ENCODE data around the gene APBA1.

The APBA1 gene

GRCh38 chr9:69391946-69392345 lies 280.2 kb downstream of the APBA1 start:
- H3K27me3 Mint-ChIP-seq = peaks cover 17% of the 10 kb centered on the region
- H3K4me1 Mint-ChIP-seq = no peaks in the 10 kb centered on the region
- DNase-seq = no peak
- H3K9me3 Mint-ChIP-seq = no peaks in the 10 kb centered on the region
- no peaks in the 10 kb centered on the region for H3K36me3 Mint-ChIP-seq
- no peak overlapping the region for H3K27ac Mint-ChIP-seq
- no peak overlapping the region for H3K4me3 Mint-ChIP-seq
- CTCF ChIA-PET = no interaction called here

GRCh38 chr9:69391487-69391886 lies 280.7 kb downstream of the APBA1 start:
- H3K36me3 Mint-ChIP-seq = no peaks in the 10 kb centered on the region
- no peaks in the 10 kb centered on the region for H3K4me1 Mint-ChIP-seq
- H3K4me3 Mint-ChIP-seq = no peak overlapping the region
- DNase-seq = no peak
- H3K27me3 Mint-ChIP-seq = peaks cover 17% of the 10 kb centered on the region
- CTCF ChIA-PET = interaction anchor here (1.0 kb wide), 1 partner anchor 30 kb away, joined by 3 read pairs; no protein-coding TSS in a partner anchor
- no peak overlapping the region for H3K27ac Mint-ChIP-seq
- no peaks in the 10 kb centered on the region for H3K9me3 Mint-ChIP-seq

GRCh38 chr9:69389437-69389995 lies 282.7 kb downstream of the APBA1 start:
- no peaks in the 10 kb centered on the region for H3K4me1 Mint-ChIP-seq
- H3K4me3 Mint-ChIP-seq = no peak overlapping the region
- CTCF ChIA-PET = no interaction called here
- no peak overlapping the region for H3K27ac Mint-ChIP-seq
- H3K27me3 Mint-ChIP-seq = peaks cover 21% of the 10 kb centered on the region
- no peaks in the 10 kb centered on the region for H3K36me3 Mint-ChIP-seq
- DNase-seq = no peak
- no peaks in the 10 kb centered on the region for H3K9me3 Mint-ChIP-seq

GRCh38 chr9:69388596-69388995 lies 283.6 kb downstream of the APBA1 start:
- H3K4me1 Mint-ChIP-seq = no peaks in the 10 kb centered on the region
- DNase-seq = no peak

GRCh38 chr9:69386651-69387050 lies 285.5 kb downstream of the APBA1 start:
- Mint-ChIP-seq H3K4me3 (no peak overlapping the region), H3K27ac (no peak overlapping the region), H3K4me1 (no peaks in the 10 kb centered on the region), H3K27me3 (peaks cover 17% of the 10 kb centered on the region), H3K36me3 (no peaks in the 10 kb centered on the region), H3K9me3 (no peaks in the 10 kb centered on the region)
- no peak for DNase-seq
- CTCF ChIA-PET = interaction anchor here (0.7 kb wide), 1 partner anchor 14 kb away, joined by 3 read pairs; no protein-coding TSS in a partner anchor

More at GRCh38 chr9:69388596-69388995, 283.6 kb downstream of the APBA1 start:
- Mint-ChIP-seq H3K9me3 (no peaks in the 10 kb centered on the region), H3K27ac (no peak overlapping the region), H3K27me3 (peaks cover 21% of the 10 kb centered on the region), H3K4me3 (no peak overlapping the region), H3K36me3 (no peaks in the 10 kb centered on the region)
- CTCF ChIA-PET = no interaction called here

- H3K27me3 Mint-ChIP-seq = peaks cover 17% of the 10 kb centered on the region
- H3K4me1 Mint-ChIP-seq = no peaks in the 10 kb centered on the region
- CTCF ChIA-PET = interaction anchor here (0.6 to 0.7 kb wide), 2 partner anchors 15 to 601 kb away, joined by 3 read pairs; no protein-coding TSS in a partner anchor
- no peaks in the 10 kb centered on the region for H3K9me3 Mint-ChIP-seq
- H3K27ac Mint-ChIP-seq = no peak overlapping the region
- DNase-seq = no peak
- no peaks in the 10 kb centered on the region for H3K36me3 Mint-ChIP-seq
- no peak overlapping the region for H3K4me3 Mint-ChIP-seq
Measured at GRCh38 chr9:69385581-69386033, 286.6 kb downstream of the APBA1 start.

GRCh38 chr9:69382135-69382534 lies 290.0 kb downstream of the APBA1 start:
- H3K4me3 Mint-ChIP-seq = no peak overlapping the region
- DNase-seq = no peak
- no peaks in the 10 kb centered on the region for H3K36me3 Mint-ChIP-seq
- no peak overlapping the region for H3K27ac Mint-ChIP-seq
- H3K27me3 Mint-ChIP-seq = peaks cover 4% of the 10 kb centered on the region
- no peaks in the 10 kb centered on the region for H3K9me3 Mint-ChIP-seq
- no peaks in the 10 kb centered on the region for H3K4me1 Mint-ChIP-seq
- CTCF ChIA-PET = no interaction called here

GRCh38 chr9:69380811-69381210 lies 291.4 kb downstream of the APBA1 start:
- Mint-ChIP-seq H3K9me3 (no peaks in the 10 kb centered on the region), H3K4me1 (no peaks in the 10 kb centered on the region), H3K36me3 (no peaks in the 10 kb centered on the region), H3K27ac (no peak overlapping the region), H3K27me3 (peaks cover 4% of the 10 kb centered on the region), H3K4me3 (no peak overlapping the region)
- CTCF ChIA-PET = no interaction called here
- no peak for DNase-seq

- no peak overlapping the region for H3K4me3 Mint-ChIP-seq
- CTCF ChIA-PET = no interaction called here
Measured at GRCh38 chr9:69380301-69380700, 291.9 kb downstream of the APBA1 start.

GRCh38 chr9:69379270-69379982 lies 292.7 kb downstream of the APBA1 start:
- CTCF ChIA-PET = interaction anchor here (1.0 kb wide), 1 partner anchor 36 kb away, joined by 3 read pairs; no protein-coding TSS in a partner anchor

More at GRCh38 chr9:69380301-69380700, 291.9 kb downstream of the APBA1 start:
- H3K9me3 Mint-ChIP-seq = no peaks in the 10 kb centered on the region
- no peak for DNase-seq
- H3K27ac Mint-ChIP-seq = no peak overlapping the region
- H3K27me3 Mint-ChIP-seq = peaks cover 3% of the 10 kb centered on the region
- no peaks in the 10 kb centered on the region for H3K36me3 Mint-ChIP-seq
- no peaks in the 10 kb centered on the region for H3K4me1 Mint-ChIP-seq

GRCh38 chr9:69377981-69378380 lies 294.2 kb downstream of the APBA1 start:
- DNase-seq = no peak
- no peaks in the 10 kb centered on the region for H3K27me3 Mint-ChIP-seq
- no peak overlapping the region for H3K27ac Mint-ChIP-seq
- no peaks in the 10 kb centered on the region for H3K36me3 Mint-ChIP-seq
- H3K4me1 Mint-ChIP-seq = no peaks in the 10 kb centered on the region
- CTCF ChIA-PET = no interaction called here
- no peaks in the 10 kb centered on the region for H3K9me3 Mint-ChIP-seq
- no peak overlapping the region for H3K4me3 Mint-ChIP-seq

More at GRCh38 chr9:69379270-69379982, 292.7 kb downstream of the APBA1 start:
- DNase-seq = no peak
- Mint-ChIP-seq H3K4me3 (no peak overlapping the region), H3K36me3 (no peaks in the 10 kb centered on the region), H3K9me3 (no peaks in the 10 kb centered on the region), H3K4me1 (no peaks in the 10 kb centered on the region), H3K27me3 (no peaks in the 10 kb centered on the region), H3K27ac (no peak overlapping the region)
